A549 (cell line): Measurements from ENCODE around the gene ARL2.

Source experiments
- CBX2 ChIP-seq: fragments of 200-600 bp; sonication (generic); IDR thresholded peaks from 2 replicates; pipeline ENCODE4 v1.6.1; 2016; ENCODE audit warnings: low read depth, mild to moderate bottlenecking, borderline replicate concordance
- CHD2 ChIP-seq: fragments of 150-350 bp; IDR thresholded peaks from 2 replicates; pipeline ENCODE4 v1.6.1; 2014; ENCODE audit warnings: low read length; ENCODE audit not compliant: partially characterized antibody
- EP300 ChIP-seq, 2 experiments: fragments of >200 bp; sonication (Bioruptor Twin); formaldehyde crosslinking; IDR thresholded peaks; 2 replicates in 1 of 2; 3 replicates in 1 of 2; pipeline ENCODE4 v1.6.1; 2016 to 2017
- JUNB ChIP-seq: fragments of >200 bp; sonication (Bioruptor Twin); formaldehyde crosslinking; IDR thresholded peaks from 2 replicates; pipeline ENCODE4 v1.6.1; 2016
- MAFK ChIP-seq: fragments of 450-650 bp; IDR thresholded peaks from 2 replicates; pipeline ENCODE4 v1.6.1; 2014; ENCODE audit not compliant: partially characterized antibody
- MAX ChIP-seq: IDR thresholded peaks from 2 replicates; pipeline ENCODE4 v1.6.1; 2012
- MYC ChIP-seq: IDR thresholded peaks from 2 replicates; pipeline ENCODE4 v1.6.1; 2012; ENCODE audit warnings: mild to moderate bottlenecking, inconsistent platforms, low read length, improper control_type of control experiment, borderline replicate concordance
- POLR2A ChIP-seq: IDR thresholded peaks from 2 replicates; pipeline ENCODE4 v1.6.1; 2012; ENCODE audit warnings: mild to moderate bottlenecking, low read length
- RAD21 ChIP-seq, 2 experiments: fragments of >200 bp in 1 of 2; sonication (Bioruptor Twin) in 1 of 2; formaldehyde crosslinking in 1 of 2; IDR thresholded peaks in 1 of 2; conservative IDR thresholded peaks in 1 of 2; 2 replicates in 1 of 2; 3 replicates in 1 of 2; pipeline ENCODE4 v1.6.1; 2012 to 2018; ENCODE audit warnings: inconsistent platforms in 1 of 2
- RCOR1 ChIP-seq: fragments of 150-350 bp; IDR thresholded peaks from 2 replicates; pipeline ENCODE4 v1.6.1; 2014; ENCODE audit warnings: antibody characterized with exemption, low read length, low read depth
- SMC3 ChIP-seq: fragments of >200 bp; sonication (Bioruptor Twin); formaldehyde crosslinking; IDR thresholded peaks from 3 replicates; pipeline ENCODE4 v1.6.1; 2018; ENCODE audit warnings: inconsistent platforms
- TF ChIP-seq, protein P1 (sequence below): fragments of >200 bp; sonication (Bioruptor Twin); formaldehyde crosslinking; IDR thresholded peaks from 3 replicates; pipeline ENCODE4 v1.5.1; 2016
- TF ChIP-seq, protein P2 (sequence below): fragments of 450-650 bp; IDR thresholded peaks from 2 replicates; pipeline ENCODE4 v1.6.1; 2014; ENCODE audit warnings: antibody characterized with exemption

DNA sequence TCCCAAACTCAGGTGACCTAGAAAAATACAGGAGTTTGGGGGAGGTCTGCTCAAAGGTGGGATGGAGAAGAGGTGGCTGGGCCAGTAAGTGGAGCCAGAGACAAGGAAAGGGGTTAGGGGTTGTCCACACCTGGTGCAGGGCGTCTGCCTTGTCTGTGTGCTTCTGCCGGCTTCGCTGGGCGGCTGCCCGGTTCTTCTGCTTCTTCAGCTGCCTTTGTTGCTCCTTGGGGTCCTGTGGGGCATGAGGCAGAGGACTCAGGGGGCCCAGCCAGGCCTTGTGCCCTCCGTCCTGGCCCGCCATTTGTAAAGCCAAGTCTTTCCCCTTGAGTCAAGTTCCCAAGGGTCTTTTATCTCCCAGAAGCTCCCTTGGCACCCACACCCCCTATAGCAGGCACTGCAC is 19.6 kb upstream of the ARL2 start:
- TF ChIP-seq, protein P1, sequence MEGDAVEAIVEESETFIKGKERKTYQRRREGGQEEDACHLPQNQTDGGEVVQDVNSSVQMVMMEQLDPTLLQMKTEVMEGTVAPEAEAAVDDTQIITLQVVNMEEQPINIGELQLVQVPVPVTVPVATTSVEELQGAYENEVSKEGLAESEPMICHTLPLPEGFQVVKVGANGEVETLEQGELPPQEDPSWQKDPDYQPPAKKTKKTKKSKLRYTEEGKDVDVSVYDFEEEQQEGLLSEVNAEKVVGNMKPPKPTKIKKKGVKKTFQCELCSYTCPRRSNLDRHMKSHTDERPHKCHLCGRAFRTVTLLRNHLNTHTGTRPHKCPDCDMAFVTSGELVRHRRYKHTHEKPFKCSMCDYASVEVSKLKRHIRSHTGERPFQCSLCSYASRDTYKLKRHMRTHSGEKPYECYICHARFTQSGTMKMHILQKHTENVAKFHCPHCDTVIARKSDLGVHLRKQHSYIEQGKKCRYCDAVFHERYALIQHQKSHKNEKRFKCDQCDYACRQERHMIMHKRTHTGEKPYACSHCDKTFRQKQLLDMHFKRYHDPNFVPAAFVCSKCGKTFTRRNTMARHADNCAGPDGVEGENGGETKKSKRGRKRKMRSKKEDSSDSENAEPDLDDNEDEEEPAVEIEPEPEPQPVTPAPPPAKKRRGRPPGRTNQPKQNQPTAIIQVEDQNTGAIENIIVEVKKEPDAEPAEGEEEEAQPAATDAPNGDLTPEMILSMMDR: no peak
- TF ChIP-seq CHD2: no peak
- no peak for TF ChIP-seq SMC3
- no peak for TF ChIP-seq CBX2
- no peak for TF ChIP-seq JUNB
- no peak for TF ChIP-seq MYC
- TF ChIP-seq RAD21 (conservative IDR thresholded peaks at IDR 0.05 in 1 of 2, IDR thresholded peaks at IDR 0.05 in 1 of 2): no peak
- no peak for TF ChIP-seq MAX
- TF ChIP-seq, protein P2, sequence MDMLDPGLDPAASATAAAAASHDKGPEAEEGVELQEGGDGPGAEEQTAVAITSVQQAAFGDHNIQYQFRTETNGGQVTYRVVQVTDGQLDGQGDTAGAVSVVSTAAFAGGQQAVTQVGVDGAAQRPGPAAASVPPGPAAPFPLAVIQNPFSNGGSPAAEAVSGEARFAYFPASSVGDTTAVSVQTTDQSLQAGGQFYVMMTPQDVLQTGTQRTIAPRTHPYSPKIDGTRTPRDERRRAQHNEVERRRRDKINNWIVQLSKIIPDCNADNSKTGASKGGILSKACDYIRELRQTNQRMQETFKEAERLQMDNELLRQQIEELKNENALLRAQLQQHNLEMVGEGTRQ: no peak
- no peak for TF ChIP-seq EP300 (IDR thresholded peaks at IDR 0.05)
- no peak for TF ChIP-seq POLR2A
- TF ChIP-seq MAFK: no peak
- no peak for TF ChIP-seq RCOR1
